ENCODE results near the gene AKR1C4.

- TF ChIP-seq TCF7L2 (IDR thresholded peaks at IDR 0.05; ENCODE audit: borderline replicate concordance, low read depth, low read length), result no peak
- no peak for TF ChIP-seq ELK4 (IDR thresholded peaks at IDR 0.05; ENCODE audit: borderline replicate concordance, low read depth, low read length)
- TF ChIP-seq TSHZ1 (tag by site-specific recombination; IDR thresholded peaks at IDR 0.05; ENCODE audit: borderline replicate concordance), result no peak
- no peak for TF ChIP-seq ZNF48 (tag by site-specific recombination; IDR thresholded peaks at IDR 0.05)
- no peak for TF ChIP-seq ZBTB8A (tag by site-specific recombination; IDR thresholded peaks at IDR 0.05)
- no peak for TF ChIP-seq ZNF239 (tag by site-specific recombination; IDR thresholded peaks at IDR 0.05)
- no peak for TF ChIP-seq ZNF530 (tag by site-specific recombination; IDR thresholded peaks at IDR 0.05; ENCODE audit: low read depth)
- TF ChIP-seq PATZ1 (tag by site-specific recombination; IDR thresholded peaks at IDR 0.05), result no peak
- no peak for TF ChIP-seq CTCF (tag by site-specific recombination; IDR thresholded peaks at IDR 0.05)
- TF ChIP-seq ZBTB21 (tag by site-specific recombination; IDR thresholded peaks at IDR 0.05), result no peak
- TF ChIP-seq REST (tag by site-specific recombination; IDR thresholded peaks at IDR 0.05), result no peak
Observed at GRCh38 chr10:5266351-5266750, 69.7 kb downstream of the AKR1C4 start.
